ENCODE data around the gene RUFY3. TPM values are rescaled to one million over a fixed set of nuclear protein-coding genes. Genes with fewer than 3 reads are reported as not detected.

The RUFY3 gene
- total and polyA plus RNA-seq, 2 of the 4 experiments (the other 2 are of a cell fraction): 19.6 to 28.9 TPM

GRCh38 chr4:70709611-70710205 lies 12.1 kb upstream of the RUFY3 start:
- no peak overlapping the region for H3K4me2 ChIP-seq (ENCODE audit: low read depth, low read length)
- in situ Hi-C loops (cut with MboI; ENCODE audit: low sequenced_read_pairs) (no loop called here), intact Hi-C loops (cut with micrococcal nuclease) (loop anchor here (5.0 kb wide), 1 partner anchor 68 kb away; no protein-coding TSS in a partner anchor), dilution Hi-C loops (cut with HindIII; ENCODE audit: low sequenced_read_pairs, unreplicated experiment) (no loop called here)
- no peak overlapping the region for H3K9ac ChIP-seq (ENCODE audit: low read depth, low read length)
- no peak overlapping the region for H2AK9ac ChIP-seq (replicated peaks; ENCODE audit: low read depth, low read length, poor library complexity)
- H2BK20ac ChIP-seq (ENCODE audit: low read depth, low read length): no peak overlapping the region
- H3K4ac ChIP-seq (ENCODE audit: low read depth, low read length): no peak overlapping the region
- H3K4me3 ChIP-seq (ENCODE audit: insufficient read depth, low read depth, low read length): no peak overlapping the region
- no TSS peak for BruUV-seq (replicated peaks)
- H3K36me3 ChIP-seq (ENCODE audit: control insufficient read depth, insufficient read depth, low read length): no peaks in the 10 kb centered on the region
- no peak overlapping the region for H3K27ac ChIP-seq (ENCODE audit: insufficient read depth, low read length)
- ATAC-seq (ENCODE audit: low read depth) (no peak), DNase-seq (no peak)
- no peak overlapping the region for H4K91ac ChIP-seq (ENCODE audit: insufficient read depth, low read depth, low read length)
- H3K23ac ChIP-seq (ENCODE audit: low read depth, low read length): no peak overlapping the region
- H2BK120ac ChIP-seq (ENCODE audit: low read depth, low read length): no peak overlapping the region
- POLR2A ChIA-PET (ENCODE audit: unreplicated experiment): no interaction called here
- H2AFZ ChIP-seq (replicated peaks; ENCODE audit: low read length, poor library complexity): no peak overlapping the region
- H3K18ac ChIP-seq (ENCODE audit: low read depth, low read length): no peak overlapping the region
- peaks cover 14% of the 10 kb centered on the region for H3K9me1 ChIP-seq (ENCODE audit: insufficient read depth, low read length)
- no CpG with 5 or more reads among the region's 7 CpGs for WGBS, 2 experiments (ENCODE audit: extremely low coverage in 2 of 2, insufficient read length in 1 of 2)
- no peak overlapping the region for H4K5ac ChIP-seq (ENCODE audit: low read depth, low read length)
- H3K56ac ChIP-seq (ENCODE audit: extremely low read depth, insufficient read depth, low read length): no peak overlapping the region
- peaks cover 4% of the 10 kb centered on the region; the same call in 1 of the 2 replicates for H4K20me1 ChIP-seq (ENCODE audit: insufficient read depth, low read length)
- H2AK5ac ChIP-seq (ENCODE audit: low read depth, low read length): no peak overlapping the region
- peaks cover 4% of the 10 kb centered on the region; the same call in 1 of the 2 replicates for H3K4me1 ChIP-seq (ENCODE audit: control insufficient read depth, insufficient read depth, low read length)
- peaks cover 24 to 74% of the 10 kb centered on the region in 2 experiments for H3K79me1 ChIP-seq (ENCODE audit: low read depth in 1 of 2, low read length in 2 of 2)
- H3K14ac ChIP-seq (replicated peaks; ENCODE audit: low read depth, low read length): no peak overlapping the region
- no peak overlapping the region for H2BK5ac ChIP-seq (ENCODE audit: low read depth, low read length, poor library complexity, severe bottlenecking)
- H3K27me3 ChIP-seq (ENCODE audit: control insufficient read depth, insufficient read depth, low read length): no peaks in the 10 kb centered on the region
- TF ChIP-seq RFX5 (IDR thresholded peaks at IDR 0.05; ENCODE audit: low read depth, low read length) (no peak), MAZ (IDR thresholded peaks at IDR 0.05; ENCODE audit: borderline replicate concordance, low read depth, low read length) (no peak), USF2 (IDR thresholded peaks at IDR 0.05; ENCODE audit: low read depth, low read length) (no peak)
- no peak overlapping the region for H2BK15ac ChIP-seq (ENCODE audit: low read depth, low read length)
- CTCF ChIA-PET: interaction anchor here (1.0 kb wide), 1 partner anchor 14 kb away, joined by 3 read pairs; no protein-coding TSS in a partner anchor
- no peak overlapping the region for H4K8ac ChIP-seq (ENCODE audit: low read depth in 2 of 2, low read length in 2 of 2)
- no peaks in the 10 kb centered on the region for H3K9me3 ChIP-seq (ENCODE audit: control insufficient read depth, insufficient read depth, low read length)

Measured in IMR-90 (cell line).